ENCODE data around the gene CBX8. TPM values are rescaled to one million over a fixed set of nuclear protein-coding genes. Genes with fewer than 3 reads are reported as not detected.

The CBX8 gene
- total RNA-seq, 1 donor from 2014 or later, result 5.3 TPM

DNA sequence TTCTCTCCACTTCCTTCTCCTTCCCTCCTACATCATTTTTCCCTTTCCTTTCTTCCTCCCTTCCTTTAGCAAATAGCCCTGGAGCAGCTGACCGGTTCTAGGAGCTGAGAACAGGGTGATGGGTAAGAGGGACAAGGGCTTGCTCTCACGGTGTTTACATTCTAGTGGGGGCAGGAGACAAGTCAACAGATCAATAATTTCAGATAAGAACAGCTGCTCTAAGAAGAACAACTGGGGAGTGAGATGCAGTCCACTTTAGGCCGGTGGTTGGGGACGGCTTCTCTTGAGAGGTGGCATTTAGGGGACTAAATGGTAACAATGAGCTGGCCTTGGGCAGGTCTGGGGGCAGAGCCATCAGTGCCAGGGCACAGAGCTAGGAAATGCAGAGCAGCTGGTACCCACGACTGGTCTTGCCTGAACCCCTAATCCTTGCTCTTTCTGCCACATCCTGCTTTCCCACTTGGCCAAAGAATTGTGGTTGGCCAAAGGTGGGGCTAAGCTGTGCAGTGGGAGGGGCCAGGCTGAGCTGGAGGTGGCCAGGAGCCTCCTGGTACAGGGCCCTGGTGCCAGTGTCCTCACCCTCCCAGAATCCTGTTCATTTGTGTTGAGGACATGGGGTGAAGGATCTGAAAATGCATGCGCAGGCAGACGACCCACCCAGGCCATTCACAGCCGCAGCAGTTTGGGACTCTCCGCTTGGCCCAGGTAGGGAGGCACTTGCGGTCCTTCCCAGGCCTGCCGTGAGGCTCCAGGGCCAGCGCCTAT is 24.6 kb upstream of the CBX8 start:
- DNase-seq (ENCODE audit: low read depth), result no peak

DNA sequence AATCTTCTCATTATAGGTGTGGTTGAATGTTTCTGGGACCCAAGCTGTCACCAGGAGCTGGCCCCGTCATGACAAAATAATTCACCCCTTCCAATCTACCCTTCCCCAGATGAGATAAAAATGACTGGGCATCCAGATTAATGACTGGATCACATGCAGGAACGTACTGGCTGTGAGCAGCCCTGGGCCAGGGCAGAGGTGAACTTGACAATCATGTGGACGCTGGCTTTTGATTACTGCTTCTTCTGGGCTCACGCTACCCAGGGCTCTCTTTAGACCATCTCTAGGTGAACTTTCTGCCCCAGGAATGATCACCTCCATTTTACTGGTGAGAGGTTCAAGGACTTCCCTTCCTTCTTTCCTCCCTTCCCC is 24.1 kb upstream of the CBX8 start:
- DNase-seq (ENCODE audit: low read depth), result no peak

DNA sequence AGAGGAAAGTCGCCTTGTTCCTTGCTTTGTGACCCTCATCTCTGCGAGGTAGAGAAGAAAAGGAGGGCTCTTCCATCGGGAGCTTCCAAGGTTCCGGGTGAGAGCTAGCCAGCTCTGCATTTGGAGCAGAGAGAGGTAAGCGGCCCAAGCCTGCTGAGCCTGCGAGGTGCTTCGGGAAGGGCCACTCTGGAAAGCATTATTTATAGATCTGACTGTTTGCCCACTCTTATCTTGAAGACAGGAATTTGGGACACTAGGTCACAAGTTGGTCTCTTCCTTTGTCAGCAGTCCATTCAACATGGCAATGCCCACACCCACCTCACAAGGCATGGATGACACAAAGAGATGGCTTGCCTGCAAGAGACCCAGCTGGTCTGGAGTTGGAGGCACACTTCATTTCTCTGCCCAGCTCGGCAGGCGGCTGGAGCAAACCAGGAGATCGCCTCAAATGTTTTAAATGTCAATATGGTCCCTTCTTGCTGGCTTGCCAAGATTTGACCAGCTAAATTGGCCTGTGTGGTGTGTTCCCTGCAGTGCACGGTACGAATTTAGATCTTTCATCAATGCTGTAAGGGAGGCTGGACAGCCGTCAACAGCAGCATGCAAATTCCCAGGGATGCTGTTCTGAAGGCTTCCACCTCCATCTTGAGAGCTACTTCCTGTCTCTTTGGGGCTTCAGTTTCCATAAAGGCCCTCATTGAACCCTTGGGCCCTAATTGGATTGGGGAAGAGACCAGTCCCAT is 22.8 kb upstream of the CBX8 start:
- no peak for DNase-seq (ENCODE audit: low read depth)

DNA sequence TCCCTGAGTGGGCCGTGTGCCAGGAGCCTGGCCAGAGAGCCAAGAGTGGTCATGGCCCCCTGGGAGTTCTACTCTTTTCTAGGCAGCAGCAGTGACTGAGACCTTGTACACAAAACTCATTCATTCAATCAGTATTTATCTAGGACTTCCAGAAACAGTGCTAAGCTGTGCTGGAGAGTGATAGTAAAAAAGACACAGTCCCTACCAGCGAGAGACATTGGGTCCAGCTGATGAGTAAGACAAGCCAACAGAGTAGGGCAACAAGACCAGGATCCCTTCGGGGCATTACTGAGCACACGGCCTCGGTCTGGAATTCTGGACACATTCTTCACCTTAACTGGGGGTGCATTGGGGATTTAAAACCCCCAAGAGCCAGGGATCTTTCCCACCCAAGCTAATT is 22.2 kb upstream of the CBX8 start:
- DNase-seq (ENCODE audit: low read depth), result no peak

DNA sequence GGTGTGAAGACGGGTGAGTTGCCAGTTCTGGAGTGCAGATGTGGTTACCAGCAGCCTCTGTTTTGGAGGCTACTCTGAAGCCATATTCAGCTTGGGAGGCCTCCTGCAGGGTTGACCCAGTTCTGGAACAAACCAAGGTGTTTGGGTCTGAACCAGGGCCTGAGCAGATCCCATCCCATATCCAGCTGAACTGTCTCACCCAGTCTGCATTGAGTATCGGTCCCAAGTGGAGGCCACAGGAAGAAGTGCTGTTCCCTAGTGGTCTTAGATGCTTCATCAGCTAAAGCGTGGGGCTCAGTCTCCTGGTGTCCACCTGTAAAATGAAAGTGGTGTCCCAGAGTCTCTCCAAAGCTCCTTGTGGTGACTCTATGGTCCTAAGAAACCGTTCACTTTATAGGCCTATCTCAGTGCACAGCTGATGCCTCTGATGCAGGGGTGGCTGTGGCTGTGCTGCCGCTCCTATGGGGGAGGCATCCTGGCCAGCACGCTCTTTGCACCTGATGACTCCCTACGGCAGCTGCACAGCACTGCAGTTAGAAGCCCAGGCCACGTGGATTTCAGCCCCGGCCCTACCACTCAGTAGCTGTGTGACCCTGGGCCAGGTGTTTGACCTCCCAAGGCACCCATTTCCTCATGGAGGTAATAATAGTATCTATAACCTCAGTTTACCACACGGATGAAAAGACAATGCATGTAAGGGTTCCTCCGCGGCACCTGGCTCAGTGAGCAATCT is 21.3 kb upstream of the CBX8 start:
- DNase-seq (ENCODE audit: low read depth), result no peak

DNA sequence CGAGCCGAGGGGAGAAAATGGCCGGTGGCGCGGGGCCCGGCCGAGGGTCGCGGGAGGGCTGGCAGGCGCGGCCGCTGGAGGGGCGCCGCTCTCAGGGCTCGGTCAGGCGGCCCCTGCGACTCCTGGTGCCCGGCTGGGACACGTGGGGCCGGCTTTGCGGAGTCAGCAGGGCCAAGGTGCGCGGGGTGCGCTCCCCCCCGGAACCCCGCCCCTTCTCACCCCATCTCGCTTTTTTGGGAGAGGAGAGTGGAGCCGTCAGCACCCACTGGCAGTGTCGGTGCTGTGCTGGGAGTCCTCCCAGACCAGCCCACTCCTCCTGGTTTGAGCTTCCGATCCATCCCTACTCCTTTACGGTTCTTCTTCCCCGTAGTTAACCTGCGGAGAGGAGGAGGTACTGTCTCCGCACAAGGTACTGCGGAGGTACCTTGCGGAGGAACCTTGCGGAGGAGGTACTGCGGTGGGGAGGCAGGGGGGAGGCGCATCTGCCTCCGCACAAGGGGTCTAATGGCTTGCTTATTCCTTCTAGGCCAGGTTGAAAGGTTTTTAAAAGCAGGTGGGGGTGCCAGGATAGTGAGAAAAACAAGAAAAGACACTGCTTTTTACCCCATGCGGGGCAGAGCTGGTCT is 19.1 kb upstream of the CBX8 start:
- no peak for DNase-seq (ENCODE audit: low read depth)

DNA sequence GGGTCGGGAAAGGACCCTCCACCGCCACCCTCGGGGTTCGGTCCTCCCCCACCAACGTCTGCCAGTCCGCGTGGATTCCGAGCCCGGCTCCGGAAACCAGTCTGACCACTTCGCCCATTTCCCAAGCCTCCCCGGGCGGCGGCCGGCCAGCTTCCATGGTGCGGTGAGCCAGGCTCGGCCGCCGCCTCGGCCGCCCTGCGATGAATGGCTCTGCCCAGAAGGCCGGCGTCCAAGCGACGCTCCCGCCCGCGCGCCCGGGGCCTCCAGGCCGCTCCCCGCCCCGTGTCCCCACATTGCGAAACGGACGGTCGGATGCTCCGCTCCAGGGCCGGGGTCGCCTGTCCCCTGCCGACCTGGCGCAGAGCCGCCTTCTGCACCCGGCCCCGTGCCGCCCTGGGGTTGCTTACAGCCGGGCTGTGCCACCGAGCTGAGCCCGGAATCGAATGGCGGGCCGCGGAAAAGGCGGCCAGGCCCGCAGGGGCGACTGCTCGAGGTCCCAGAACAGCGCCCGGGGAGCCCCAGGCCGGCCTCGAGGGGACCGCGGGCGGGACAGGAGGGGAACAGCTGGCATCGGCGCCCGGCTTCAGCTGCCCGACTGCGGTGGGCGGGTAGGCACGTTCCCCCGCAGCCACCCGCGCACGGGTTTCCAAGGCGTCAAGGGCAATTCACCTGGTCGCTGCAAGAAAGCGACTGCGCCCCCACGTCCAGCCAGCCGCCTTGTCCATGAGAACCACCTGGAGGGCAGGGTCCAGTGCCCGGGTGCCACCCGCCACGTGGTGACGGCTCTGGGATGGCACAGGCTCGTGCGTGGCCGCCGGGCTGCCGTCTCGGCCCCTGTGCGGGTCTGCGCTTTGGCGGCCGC is 18.3 kb upstream of the CBX8 start:
- no peak for DNase-seq (ENCODE audit: low read depth)

DNA sequence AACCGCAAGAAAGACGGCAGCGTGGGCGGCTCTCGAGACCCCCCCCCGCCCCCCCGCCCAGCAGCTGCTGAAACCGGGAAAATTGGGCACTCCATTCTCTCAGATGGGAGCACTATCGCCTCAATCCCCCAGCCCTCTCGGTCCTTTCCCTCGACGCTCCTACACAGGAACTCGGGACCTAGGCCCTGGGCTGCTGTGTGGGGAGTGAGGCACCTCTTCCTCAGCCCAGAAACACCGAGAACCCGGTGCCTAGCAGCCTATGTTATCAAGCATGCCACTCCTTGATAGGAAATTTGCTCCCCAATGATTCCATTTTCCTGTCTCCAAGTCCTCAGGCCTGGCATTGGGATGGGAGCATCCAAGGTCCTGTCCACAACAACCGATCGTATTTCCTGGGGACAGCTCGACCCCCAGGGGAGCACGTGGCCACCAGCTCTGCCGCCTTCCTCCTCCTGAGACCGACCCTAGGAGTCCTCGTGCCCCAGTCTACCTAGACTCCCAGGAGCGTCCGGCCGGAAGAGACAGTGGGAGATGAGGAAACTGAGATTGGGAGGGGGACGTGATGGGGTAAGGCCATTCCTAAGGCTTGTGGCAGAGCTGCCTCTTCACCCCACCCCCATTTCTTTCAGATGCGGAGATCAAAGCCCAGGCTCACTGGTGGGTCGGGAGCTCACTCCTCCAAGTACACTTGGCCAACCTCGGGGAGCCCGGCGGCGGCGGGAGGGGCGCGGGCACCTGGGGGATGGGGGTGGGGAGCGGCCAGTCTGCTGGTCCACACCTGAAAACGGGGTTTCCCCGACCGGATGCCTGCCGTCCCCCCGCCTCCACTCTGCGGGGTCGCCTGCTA is 17.5 kb upstream of the CBX8 start:
- DNase-seq (ENCODE audit: low read depth), result no peak

DNA sequence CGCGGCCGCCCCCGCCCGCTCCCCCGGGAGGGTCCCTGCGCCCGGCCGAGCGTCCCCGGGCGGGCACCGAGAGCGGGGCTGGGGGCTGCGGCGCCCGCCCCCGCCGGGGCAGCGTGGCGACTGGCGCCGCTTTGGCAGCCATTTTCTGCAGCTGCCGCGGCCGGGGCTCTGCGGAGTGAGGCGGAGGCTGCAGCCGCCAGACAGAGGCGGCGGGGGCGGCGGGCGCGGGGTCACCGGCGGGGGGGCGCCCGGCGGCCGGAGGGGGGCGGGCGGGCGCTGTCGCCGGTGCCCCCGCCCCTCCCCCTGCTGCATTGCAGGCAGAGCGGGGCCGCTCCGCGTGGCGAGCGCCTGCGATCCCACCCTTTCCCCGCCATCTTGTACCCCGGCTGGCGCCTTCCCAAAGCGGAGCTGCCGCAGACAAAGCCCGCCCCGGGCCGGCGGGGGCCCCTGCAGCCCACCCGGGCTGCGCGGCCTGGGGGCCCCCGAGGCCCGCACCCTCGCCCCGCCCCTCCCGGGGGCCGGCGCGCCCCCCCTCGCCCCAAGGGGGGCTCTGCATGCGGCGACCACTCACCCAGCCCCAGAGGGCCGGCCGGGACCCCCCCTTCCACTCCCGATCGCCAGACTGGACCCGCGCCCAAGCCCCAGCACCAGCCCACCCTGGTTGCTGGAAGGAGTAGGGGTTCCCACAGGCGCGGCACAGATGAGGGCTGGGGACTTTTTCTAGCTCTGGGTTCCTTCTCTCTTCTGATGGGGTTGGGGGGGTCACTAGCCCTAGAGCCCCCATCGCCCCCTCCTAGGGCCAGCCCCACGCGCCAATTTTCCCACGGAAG is 16.6 kb upstream of the CBX8 start:
- no peak for DNase-seq (ENCODE audit: low read depth)

DNA sequence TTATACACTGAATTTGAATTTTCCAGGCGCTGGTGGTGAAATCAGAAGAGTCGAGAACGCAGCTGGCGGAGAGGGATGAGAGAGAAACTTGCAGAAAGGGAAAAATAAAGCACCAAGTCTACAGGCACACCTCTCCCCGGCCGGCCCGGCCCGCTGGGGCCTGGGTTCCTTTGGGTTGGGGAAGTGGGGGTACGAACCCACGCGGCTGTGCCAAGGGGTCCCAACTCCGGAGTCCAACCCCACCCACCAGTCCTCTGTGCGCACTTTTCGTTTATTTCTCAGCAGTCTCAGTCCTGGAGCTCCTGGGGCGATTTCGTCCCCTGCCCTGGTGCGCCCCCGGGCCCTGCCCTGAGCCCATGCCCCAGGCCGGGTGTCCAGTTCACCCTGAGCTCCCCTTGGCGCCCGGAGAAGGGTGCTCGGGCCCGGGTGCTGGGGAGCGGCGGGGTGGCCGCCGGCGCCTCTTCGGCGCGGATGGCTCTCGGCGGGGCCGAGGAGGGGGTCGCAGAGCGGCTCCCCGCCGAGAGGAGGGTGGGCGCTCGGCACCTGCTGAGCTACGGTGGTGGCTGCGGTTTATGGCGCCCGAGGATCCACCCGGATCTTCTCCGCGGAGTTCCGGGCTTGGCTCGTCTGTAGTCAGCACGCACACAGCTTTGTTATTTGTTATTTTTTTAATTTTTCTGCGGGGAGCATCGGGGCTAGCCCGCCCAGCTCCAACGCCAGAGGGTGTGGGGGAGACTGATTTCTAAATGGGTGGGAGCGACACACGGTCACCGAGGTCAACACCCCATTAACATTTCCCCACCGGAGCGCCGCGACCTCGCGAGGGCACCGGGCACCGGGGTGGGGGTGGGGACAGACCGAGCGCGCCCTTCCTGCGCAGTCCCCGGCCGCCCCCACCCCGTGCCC is 15.7 kb upstream of the CBX8 start:
- no peak for DNase-seq (ENCODE audit: low read depth)

DNA sequence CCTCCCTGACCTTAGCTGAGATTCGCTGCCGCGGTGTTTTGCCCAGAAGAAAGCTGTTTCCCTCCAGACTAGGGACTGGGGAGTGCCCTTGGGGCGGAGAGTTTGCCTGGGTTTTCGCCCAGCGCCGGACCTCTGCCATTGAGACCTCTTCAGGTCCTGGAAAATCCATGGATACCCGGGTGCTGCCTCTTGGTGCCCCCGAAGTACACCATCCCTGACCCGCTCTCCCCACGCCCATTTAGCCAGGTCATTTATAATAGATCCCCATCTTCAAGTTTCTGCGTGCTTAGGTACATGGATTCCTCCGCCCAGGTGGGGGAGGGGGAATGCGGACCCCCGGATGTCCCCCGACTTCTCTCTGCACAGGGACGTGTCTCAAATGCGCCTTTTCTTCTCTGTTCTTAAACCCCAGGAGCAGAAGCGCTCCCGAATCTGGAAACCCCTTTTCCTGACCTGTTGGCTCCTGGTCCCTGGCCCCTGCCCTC is 15.0 kb upstream of the CBX8 start:
- no peak for DNase-seq (ENCODE audit: low read depth)

DNA sequence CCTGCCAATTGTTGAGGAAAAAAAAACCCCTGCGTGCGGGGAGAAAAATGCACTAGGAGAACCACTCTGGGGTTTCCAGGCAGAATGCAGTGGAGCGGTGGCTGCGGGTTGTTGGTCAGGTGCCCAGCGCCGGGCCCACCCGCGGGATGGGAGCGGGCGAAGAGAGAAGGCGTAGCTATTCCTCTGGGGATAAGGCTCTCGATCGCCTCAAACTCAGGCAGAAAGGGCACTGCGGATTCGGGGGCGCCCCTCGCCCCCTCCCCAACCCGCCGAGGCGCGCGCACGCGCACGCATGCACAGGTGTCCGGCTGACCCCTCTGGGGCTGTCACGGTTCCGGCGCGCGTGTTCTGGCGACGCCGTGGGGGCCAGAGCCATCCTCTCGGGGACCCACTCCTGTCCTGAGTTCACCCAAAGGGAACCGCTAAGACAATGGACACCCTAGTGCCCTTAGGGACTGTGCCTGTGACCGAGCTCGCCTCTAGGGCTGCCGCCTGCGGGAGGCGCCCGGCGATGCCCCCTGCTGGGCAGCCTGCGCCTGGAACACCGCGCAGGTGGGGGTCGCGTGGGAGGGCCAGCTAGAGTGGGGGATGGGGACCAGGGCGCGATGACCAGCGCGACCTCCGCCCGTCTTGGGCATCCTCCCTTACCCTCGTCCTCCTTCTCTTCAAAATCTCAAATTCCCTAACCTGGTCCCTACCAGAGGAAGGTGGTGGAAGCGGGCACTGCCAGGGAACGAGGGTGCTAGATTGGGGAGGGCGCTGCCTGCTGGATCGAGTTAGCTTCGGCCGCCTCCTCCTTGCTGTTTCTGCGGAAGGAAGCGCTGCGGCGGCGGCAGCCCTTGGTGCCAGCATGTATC is 14.4 kb upstream of the CBX8 start:
- DNase-seq (ENCODE audit: low read depth), result no peak

DNA sequence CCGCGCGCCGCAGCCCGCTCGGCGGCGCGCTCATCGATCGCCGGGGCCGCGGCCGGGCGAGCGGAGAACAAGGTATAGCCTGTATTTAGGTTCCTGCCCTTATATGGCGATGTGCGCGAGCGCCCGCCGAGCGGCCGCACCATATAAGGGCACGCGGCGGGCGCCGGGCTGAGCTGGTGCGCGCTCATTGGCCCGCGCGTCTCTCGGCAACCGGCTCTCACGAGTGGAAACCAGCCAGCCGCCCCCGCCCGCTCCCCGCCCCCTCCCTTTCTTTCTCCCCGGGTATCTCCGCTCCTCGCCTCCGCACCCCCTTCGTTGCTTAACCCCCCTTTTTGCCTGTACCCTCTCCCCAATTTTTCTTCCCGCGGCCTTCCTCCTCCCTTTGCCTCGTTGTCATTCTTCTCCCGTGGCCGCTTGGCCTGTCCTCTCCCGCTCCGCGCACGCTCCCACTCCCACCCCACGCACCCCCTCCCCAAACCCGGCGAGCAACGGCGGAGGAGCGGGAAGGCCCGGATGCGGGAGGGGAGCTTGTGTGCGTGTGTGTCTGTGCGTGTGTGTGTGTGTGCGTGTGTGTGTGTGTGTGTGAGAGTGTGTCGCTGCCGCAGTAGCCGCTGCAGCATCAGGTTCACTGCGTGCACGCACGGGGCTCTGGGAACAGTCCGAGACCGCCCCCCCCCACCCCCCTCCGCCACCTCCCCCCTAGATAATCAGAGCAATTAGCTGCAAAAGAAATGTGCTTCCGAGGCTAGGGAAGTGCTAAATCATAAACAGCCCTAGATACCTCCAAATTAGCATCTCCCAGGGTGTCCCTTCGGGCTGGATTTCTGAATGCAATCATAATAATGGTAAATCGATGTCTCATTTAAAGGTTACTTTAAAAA is 13.5 kb upstream of the CBX8 start:
- peak; percentile 66 for DNase-seq (ENCODE audit: low read depth)

DNA sequence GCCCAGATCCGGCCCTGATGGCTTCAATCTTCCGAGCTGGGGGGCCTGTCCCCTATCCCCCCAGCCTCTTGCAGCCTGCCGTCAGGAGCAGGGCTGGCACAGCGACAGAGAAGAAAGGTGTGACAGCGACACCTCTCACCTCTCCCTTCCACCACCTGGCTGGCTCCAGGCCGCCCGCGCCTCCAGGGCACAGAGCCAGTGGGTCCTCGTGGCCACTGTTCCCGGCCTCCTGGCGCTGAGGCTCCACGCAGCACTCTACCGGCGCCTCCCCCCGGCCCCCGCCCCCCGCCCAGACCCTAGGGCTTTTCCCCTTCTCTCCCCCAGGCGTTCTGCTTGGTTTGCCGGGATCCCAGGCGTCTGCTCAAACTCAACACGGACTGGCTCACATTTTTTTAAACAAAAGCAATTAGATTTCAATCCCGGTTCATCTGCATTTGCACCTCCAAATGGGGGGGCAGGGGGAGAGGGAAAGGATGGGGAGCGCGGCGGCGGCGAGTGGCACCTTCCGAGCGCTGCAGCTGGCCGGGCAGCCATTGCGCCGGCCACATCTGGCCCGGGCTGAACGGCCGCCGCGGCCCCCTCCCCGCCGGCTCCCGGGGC is 12.8 kb upstream of the CBX8 start:
- DNase-seq (ENCODE audit: low read depth), result no peak

DNA sequence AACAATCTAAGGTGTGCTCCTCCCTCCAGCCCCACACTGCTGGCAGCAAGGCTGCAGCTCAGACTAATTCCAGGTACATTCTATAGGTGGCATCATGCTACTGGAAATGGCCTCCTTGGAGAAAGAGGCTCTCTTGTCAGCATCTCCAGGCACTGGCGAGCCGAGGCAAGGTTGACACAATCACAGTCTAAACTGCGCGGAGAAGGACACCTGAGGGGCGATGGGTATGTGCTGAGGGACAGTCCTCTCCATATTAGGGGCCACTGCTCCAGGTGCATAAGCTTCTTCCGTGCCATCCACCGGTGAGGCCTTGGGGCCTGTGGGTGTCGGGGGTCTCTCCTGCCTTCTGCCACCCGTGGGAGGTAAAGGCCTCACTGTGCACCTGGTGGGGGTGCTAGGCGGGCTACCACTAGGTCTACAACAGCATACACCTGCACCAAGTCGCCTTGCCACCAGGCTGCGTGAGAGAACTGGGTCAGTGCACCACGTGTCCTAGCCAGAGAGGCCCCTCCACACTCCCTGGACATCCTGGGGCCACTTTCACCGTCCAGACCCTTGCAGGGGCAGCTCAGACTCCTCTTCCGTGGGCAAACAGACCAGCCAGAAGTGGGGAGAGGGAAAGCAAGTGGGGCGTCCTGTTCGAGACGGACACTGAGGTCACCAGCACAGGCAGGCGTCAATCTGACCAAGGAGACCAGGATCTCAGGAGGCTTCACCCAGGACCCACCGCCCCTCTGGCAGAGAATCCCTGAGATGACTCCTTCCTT is 12.1 kb upstream of the CBX8 start:
- DNase-seq (ENCODE audit: low read depth), result no peak

Measured in myocyte (in vitro differentiated cells).